Activated CD4-positive, alpha-beta T cell treated with anti-CD3 and anti-CD28 coated beads, Interleukin-2, Interleukin-6, amounts not matched to agents 100 ng/mL and 50 ng/mL, durations not matched to agents 16 hours and 8 hours (primary cell): ENCODE data around the gene USP11.
A peak's percentile ranks its signal among the peaks of the same experiment; 100 is the strongest.
"Not testable (repeated sequence)": the region's sequence is repeated elsewhere in the genome, so short reads cannot be mapped to it uniquely, and the experiment has no call there.

ENCODE experiments used
- DNase-seq: peaks from one replicate; pipeline ENCODE4 v3.0.0-alpha.2; 2020

Gene USP11

GRCh38 chrX:47250017-47250347 lies 17.2 kb downstream of the USP11 start:
- DNase-seq, result no peak

- DNase-seq, result not testable (repeated sequence)
Measured at GRCh38 chrX:47257620-47258019, 24.8 kb downstream of the USP11 start.

GRCh38 chrX:47264483-47265173 lies 31.8 kb downstream of the USP11 start:
- DNase-seq, result peak; percentile 46

GRCh38 chrX:47266643-47267042 lies 33.8 kb downstream of the USP11 start:
- no peak for DNase-seq

DNA sequence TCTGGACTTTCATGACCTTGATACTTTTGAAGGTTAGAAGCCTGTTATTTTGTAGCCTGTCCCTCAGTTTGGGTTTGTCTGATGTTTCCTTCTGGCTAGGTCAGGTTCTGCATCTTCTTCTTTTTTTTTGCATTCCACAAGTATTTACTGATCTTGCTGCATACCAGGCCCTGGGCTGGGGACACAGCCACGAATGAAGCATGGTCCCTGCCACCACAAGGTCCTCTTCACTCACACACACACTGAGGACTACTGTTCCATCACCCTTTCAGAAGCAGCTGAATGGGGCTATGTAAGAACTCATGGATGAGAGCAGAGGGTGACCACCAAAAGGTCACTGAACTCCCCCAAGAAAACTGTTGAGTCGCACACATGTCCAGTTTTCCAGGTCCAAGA lies 39.2 kb downstream of the USP11 start:
- no peak for DNase-seq

- no peak for DNase-seq
Measured at GRCh38 chrX:47273011-47273730, 40.4 kb downstream of the USP11 start.

DNA sequence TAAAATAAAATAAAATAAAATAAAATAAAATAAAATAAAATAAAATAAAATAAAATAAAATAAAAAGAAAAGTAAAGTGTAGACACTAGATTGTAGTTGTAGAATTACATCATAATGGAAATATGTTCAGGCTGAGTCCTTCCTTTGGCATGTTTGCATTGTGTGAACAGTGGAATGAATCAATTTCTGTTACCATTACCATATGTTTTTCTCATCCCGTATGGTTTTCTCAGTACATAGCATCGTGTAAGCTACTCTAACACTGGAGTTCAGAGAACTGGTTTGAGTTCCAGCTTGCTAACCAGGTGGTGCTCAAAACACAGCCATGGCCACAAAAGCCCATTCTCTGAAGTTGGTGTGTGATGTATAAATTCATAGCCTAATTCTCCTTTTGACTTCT lies 45.9 kb downstream of the USP11 start:
- no peak for DNase-seq

DNA sequence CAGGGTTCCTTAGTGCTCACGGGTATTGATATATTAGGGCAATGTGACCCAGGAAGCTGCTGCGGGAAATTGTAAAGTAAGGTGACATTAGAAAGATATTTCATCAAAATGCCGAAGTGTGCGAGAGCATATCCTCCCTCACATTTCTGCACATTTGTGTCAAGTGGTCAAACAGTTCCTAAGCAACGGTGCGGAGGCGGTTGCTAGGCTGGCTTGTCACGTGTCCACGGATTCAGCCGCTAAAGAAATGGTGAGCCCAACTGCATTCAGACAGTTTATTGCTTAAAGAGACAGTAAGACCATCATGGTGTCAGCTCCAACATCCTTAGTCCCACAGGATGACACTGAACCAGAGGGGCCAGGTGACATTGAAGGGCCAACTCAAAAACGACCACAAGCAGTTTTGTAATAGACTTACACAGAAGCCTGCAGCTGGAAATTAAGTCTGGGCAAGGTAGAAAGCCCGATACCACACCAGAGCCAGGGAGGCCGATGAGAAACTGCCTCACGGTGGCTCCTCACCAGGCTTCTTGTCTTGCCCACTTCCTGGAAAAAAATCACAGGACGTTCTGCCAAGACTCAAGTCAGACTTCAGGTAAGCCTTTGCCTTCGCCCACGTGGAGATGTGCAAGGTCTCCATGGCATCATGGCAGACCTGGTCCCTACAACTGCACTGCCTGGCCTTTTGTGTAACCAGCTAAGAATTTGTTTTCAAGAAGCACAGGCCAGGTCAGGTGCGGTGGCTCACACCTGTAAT lies 50.4 kb downstream of the USP11 start:
- DNase-seq, result no peak

- DNase-seq, result not testable (repeated sequence)
Measured at GRCh38 chrX:47284616-47285015, 51.8 kb downstream of the USP11 start.

- DNase-seq, result no peak
Measured at GRCh38 chrX:47285836-47286320, 53.1 kb downstream of the USP11 start.

GRCh38 chrX:47293106-47293505 lies 60.3 kb downstream of the USP11 start:
- DNase-seq, result no peak

GRCh38 chrX:47296766-47297365 lies 64.1 kb downstream of the USP11 start:
- DNase-seq, result no peak

DNA sequence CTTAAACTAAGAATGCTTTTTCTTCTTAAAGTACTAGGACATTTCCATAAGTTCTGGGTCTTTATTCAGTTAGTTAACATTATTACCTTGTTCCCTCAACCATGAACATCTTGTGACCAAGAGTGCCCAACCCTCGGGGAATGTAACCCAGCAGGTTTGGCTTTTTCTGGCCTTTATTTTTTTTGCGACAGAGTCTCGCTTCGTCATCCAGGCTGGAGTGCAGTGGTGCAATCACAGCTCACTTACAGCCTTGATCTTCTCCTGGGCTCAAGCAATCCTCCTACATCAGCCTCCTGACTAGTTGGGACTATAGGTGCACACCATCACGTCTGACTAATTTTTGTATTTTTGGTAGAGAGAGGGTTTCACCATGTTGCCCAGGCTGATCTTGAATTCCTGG lies 65.1 kb downstream of the USP11 start:
- no peak for DNase-seq
